GM18951 (cell line): Measurements from ENCODE around the gene URB2.
"Not testable (repeated sequence)": the region's sequence is repeated elsewhere in the genome, so short reads cannot be mapped to it uniquely, and the experiment has no call there.

Source experiments
- POLR2A ChIP-seq: IDR thresholded peaks from 4 replicates; pipeline ENCODE4 v1.6.1; 2011; ENCODE audit warnings: mild to moderate bottlenecking; ENCODE audit not compliant: insufficient read length, insufficient read depth; ENCODE audit errors: extremely low read depth
- in situ Hi-C: fragments of 300-500 bp; cut with MboI; formaldehyde crosslinking; loops from one replicate; pipeline ENCODE4 v1.12.0; 2022; ENCODE audit warnings: low sequenced_read_pairs, mixed read lengths, inconsistent platforms; ENCODE audit not compliant: unreplicated experiment

The URB2 gene

GRCh38 chr1:229621663-229622062 lies 4.4 kb upstream of the URB2 start:
- in situ Hi-C loops = no loop called here
- TF ChIP-seq POLR2A = no peak

DNA sequence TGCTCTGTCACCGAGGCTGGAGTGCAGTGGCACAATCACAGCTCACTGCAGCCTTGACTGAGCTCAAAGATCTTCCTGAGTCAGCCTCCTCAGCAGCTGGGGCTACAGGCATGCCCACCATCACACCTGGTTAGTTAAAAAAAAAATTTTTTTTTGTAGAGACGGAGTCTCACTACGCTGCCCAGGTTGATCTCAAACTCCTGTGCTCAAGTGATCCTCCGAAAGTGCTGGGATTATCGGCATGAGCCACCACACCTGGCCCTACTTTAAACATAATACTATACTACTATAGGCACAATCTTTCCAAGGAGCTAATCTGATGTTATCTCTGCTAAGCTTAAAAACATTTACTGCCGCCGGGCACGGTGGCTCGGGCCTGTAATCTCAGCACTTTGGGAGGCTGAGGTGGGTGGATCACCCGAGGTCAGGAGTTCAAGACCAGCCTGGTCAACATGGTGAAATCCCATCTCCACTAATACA lies 3.4 kb upstream of the URB2 start:
- in situ Hi-C loops = not testable (repeated sequence)

GRCh38 chr1:229623225-229623624 lies 2.8 kb upstream of the URB2 start:
- TF ChIP-seq POLR2A = no peak
- in situ Hi-C loops = no loop called here

DNA sequence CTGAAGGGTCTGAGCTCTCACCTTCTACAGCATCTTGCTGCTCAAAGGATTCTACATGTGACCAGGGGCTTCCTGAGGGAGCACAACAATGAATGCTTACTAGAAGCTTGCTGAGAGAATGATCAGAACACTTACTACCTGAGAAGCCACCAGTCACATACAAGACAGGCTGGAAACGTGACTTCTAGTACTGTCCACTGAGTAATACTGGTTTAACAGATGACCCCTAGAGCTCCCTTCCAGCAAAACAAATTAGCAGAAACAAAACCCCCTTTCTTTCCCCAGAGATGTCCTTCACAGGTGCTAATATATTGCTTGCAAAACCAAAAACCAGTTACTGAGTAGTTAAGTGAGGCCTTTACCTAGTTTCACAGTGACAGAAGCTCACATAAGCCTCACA lies 2.2 kb upstream of the URB2 start:
- in situ Hi-C loops = no loop called here
- no peak for TF ChIP-seq POLR2A

GRCh38 chr1:229624521-229625070 lies 1.5 kb upstream of the URB2 start:
- in situ Hi-C loops = no loop called here
- no peak for TF ChIP-seq POLR2A

DNA sequence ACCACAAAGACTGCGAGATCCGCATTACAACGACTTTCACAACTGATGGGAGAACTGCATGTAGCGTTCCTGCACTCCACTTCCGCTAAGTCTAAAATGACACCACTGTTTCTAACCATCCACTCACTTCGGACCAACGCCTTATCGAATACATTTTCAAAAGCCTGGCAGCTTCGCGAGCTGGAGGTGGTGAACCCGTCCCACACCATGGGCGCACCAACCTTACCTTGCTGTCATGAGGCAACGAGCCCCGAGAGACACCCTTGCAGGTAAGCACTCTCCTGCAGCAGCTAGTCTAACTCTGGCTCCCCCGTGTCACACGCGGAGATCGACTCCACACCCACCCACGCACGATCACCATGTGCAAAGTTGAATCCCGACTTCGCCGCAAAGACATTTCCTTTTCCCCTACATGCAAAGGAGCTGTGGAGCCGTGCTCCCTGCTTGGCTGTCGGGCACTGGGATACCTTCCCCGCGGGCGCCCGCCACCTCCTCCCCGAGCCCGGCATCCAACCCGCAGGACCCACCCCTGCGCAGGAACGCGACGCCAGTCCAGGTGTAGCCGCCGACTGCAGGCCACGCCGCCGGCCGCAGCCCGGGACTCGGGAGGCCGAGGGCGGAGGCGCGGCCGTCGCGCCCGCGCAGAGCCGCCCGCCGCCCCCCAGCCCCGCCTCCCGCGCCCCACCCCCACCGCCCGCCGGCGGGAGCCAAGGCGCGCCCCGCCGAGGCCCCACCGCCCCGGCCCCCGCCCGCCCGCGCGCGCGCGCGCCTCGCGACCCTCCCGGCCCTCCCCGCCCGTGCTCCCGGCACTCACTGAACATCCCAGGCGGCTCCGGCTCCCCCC lies 754 bp upstream of the URB2 start:
- no peak for TF ChIP-seq POLR2A

GRCh38 chr1:229627003-229627402 lies 956 bp downstream of the URB2 start:
- in situ Hi-C loops = no loop called here
- TF ChIP-seq POLR2A = no peak

More for the DNA sequence above, 754 bp upstream of the URB2 start:
- in situ Hi-C loops = no loop called here

- in situ Hi-C loops = no loop called here
These were observed 3.2 kb downstream of the URB2 start for GRCh38 chr1:229629261-229629660.

DNA sequence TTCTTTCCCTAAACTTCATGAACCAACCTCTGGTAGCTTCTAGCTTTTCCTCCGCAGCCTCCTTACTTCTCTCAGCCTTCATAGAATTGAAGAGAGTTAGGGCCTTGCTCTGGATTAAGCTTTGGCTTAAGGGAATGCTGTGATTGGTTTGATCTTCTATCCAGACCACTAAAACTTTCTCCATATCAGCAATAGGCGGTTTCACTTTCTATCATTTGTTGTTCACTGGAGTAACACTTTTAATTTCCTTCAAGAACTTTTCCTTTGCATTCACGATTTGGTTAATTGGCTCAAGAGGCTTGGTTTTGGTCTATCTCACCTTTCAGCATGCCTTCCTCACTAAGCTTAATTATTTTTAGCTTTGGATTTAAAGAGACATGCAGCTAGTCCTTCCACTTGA lies 5.1 kb downstream of the URB2 start:
- TF ChIP-seq POLR2A = no peak
- in situ Hi-C loops = no loop called here

More at GRCh38 chr1:229629261-229629660, 3.2 kb downstream of the URB2 start:
- no peak for TF ChIP-seq POLR2A

GRCh38 chr1:229631966-229632365 lies 5.9 kb downstream of the URB2 start:
- TF ChIP-seq POLR2A = no peak
- in situ Hi-C loops = no loop called here

- no peak for TF ChIP-seq POLR2A
- in situ Hi-C loops = no loop called here
These were observed 10.0 kb downstream of the URB2 start for GRCh38 chr1:229636042-229636441.

- in situ Hi-C loops = no loop called here
- TF ChIP-seq POLR2A = no peak
These were observed 11.7 kb downstream of the URB2 start for GRCh38 chr1:229637746-229638145.

- no peak for TF ChIP-seq POLR2A
These were observed 14.4 kb downstream of the URB2 start for GRCh38 chr1:229640455-229640854.

GRCh38 chr1:229641306-229641705 lies 15.3 kb downstream of the URB2 start:
- TF ChIP-seq POLR2A = no peak
- in situ Hi-C loops = no loop called here

More at GRCh38 chr1:229640455-229640854, 14.4 kb downstream of the URB2 start:
- in situ Hi-C loops = no loop called here
